GM12878 (cell line): ENCODE measurements around the gene GFOD2. TPM values are rescaled to one million over a fixed set of nuclear protein-coding genes. Genes with fewer than 3 reads are reported as not detected.

Source experiments
- ATAC-seq: fragments of 200-7000 bp; cut with Tn5 transposase; 3 replicates; pipeline ENCODE4 v1.9.1; 2020; ENCODE audit warnings: mild to moderate bottlenecking, moderate library complexity
- BruUV-seq: library from RNA; stranded (reverse); fragments of 400-500 nt; replicated peaks from 2 replicates; lab custom pipeline; 2021; lab: Mats Ljungman, UMichigan
- CTCF ChIA-PET: fragments of 300-600 bp; sonication (Branson Sonifier 250); formaldehyde crosslinking; extraction: SDS; loops from one replicate; lab custom pipeline; 2021; ENCODE audit warnings: inconsistent platforms; lab: Yijun Ruan, JAX
- POLR2A ChIA-PET: fragments of 350-600 bp; formaldehyde crosslinking; extraction: SDS; loops from one replicate; lab custom pipeline; 2021; ENCODE audit warnings: inconsistent platforms; lab: Charles Lee
- RAD21 ChIA-PET: fragments of 300-600 bp; sonication (Branson Sonifier 250); formaldehyde crosslinking; loops from one replicate; lab custom pipeline; 2023; ENCODE audit warnings: antibody characterized with exemption; ENCODE audit not compliant: unreplicated experiment; lab: Charles Lee
- SMC1A ChIA-PET: fragments of 300-600 bp; sonication (Branson Sonifier 250); formaldehyde crosslinking; loops from one replicate; lab custom pipeline; 2023; ENCODE audit not compliant: unreplicated experiment, uncharacterized antibody; lab: Charles Lee
- DNase-seq: peaks from one replicate; pipeline ENCODE4 v3.0.0-alpha.2; 2011; ENCODE audit warnings: low read depth, low spot score
- FAIRE-seq: peaks from 3 replicates; lab custom pipeline; 2011; peaks lifted over from hg19 to GRCh38; lab: Jason Lieb, UNC
- H2AFZ ChIP-seq: 2 replicates; pipeline ENCODE4 v1.6.0; 2011; ENCODE audit warnings: low read depth, low read length, control low read depth; ENCODE audit not compliant: control insufficient read depth
- H3K27ac ChIP-seq: 2 replicates; pipeline ENCODE4 v1.5.1; 2011; ENCODE audit warnings: control low read depth; ENCODE audit not compliant: control insufficient read depth, insufficient read depth
- H3K27me3 ChIP-seq, 2 experiments: replicated peaks in 1 of 2; 2 replicates each; pipeline versions ENCODE4 v1.6.0 to v1.6.1; 2011; ENCODE audit warnings: low read length in 1 of 2; ENCODE audit not compliant: control insufficient read depth in 2 of 2, insufficient read depth in 2 of 2
- H3K36me3 ChIP-seq, 2 experiments: 2 replicates each; pipeline ENCODE4 v1.5.1; 2011; ENCODE audit warnings: low read length in 1 of 2; ENCODE audit not compliant: control insufficient read depth in 2 of 2, insufficient read depth in 2 of 2
- H3K4me1 ChIP-seq: 2 replicates; pipeline ENCODE4 v1.6.1; 2011; ENCODE audit warnings: mild to moderate bottlenecking, low read length, moderate library complexity, mixed read lengths; ENCODE audit not compliant: control insufficient read depth, insufficient read depth
- H3K4me2 ChIP-seq: 2 replicates; pipeline ENCODE4 v1.6.0; 2011; ENCODE audit warnings: control low read depth; ENCODE audit not compliant: control insufficient read depth, insufficient read depth
- H3K4me3 ChIP-seq: fragments of 200-600 bp; sonication (generic); 2 replicates; pipeline ENCODE4 v1.5.1; 2016
- H3K79me2 ChIP-seq: 2 replicates; pipeline ENCODE4 v1.6.0; 2011; ENCODE audit warnings: low read length; ENCODE audit not compliant: control insufficient read depth, insufficient read depth
- H3K9ac ChIP-seq: 2 replicates; pipeline ENCODE4 v1.8.0; 2011; ENCODE audit warnings: low read length, control low read depth, mixed read lengths; ENCODE audit not compliant: control insufficient read depth, insufficient read depth
- H3K9me3 ChIP-seq: replicated peaks from 3 replicates; pipeline ENCODE4 v1.5.1; 2011; ENCODE audit warnings: mild to moderate bottlenecking, low read length; ENCODE audit not compliant: control insufficient read depth, insufficient read depth
- H4K20me1 ChIP-seq: 2 replicates; pipeline ENCODE4 v1.6.0; 2011; ENCODE audit not compliant: control insufficient read depth, insufficient read depth
- MYB ChIP-seq: fragments of 150-350 bp; IDR thresholded peaks from 2 replicates; pipeline ENCODE4 v1.6.1; 2014; ENCODE audit warnings: mild to moderate bottlenecking, low read depth, low read length, borderline replicate concordance
- NR2C1 ChIP-seq: fragments of 450-650 bp; IDR thresholded peaks from 2 replicates; pipeline ENCODE4 v1.6.1; 2017; ENCODE audit warnings: antibody characterized with exemption, mild to moderate bottlenecking, moderate library complexity
- PAX5 ChIP-seq: IDR thresholded peaks from 2 replicates; pipeline ENCODE4 v1.6.1; 2011; ENCODE audit warnings: low read depth, low read length, borderline replicate concordance
- SPI1 ChIP-seq: IDR thresholded peaks from 2 replicates; pipeline ENCODE4 v1.6.1; 2011; ENCODE audit warnings: low read depth, mild to moderate bottlenecking, low read length, moderate library complexity, borderline replicate concordance; ENCODE audit not compliant: insufficient read depth
- SREBF1 ChIP-seq: IDR thresholded peaks from 2 replicates; pipeline ENCODE4 v1.6.1; 2012; ENCODE audit warnings: mild to moderate bottlenecking, low read length
- TBL1XR1 ChIP-seq: IDR thresholded peaks from 2 replicates; pipeline ENCODE4 v1.6.1; 2012; ENCODE audit warnings: low read depth, low read length, improper control_type of control experiment
- ZBTB11 ChIP-seq: fragments of 450-650 bp; formaldehyde crosslinking; IDR thresholded peaks from 2 replicates; pipeline ENCODE4 v1.5.0; 2022; ENCODE audit warnings: mild to moderate bottlenecking, missing genetic modification characterization
- WGBS: methylation state at CpG from one replicate; pipeline ENCODE4 v1.1.6; 2016; ENCODE audit warnings: low lambda C conversion rate; ENCODE audit not compliant: insufficient replicate concordance, insufficient coverage; ENCODE audit errors: missing lambda C conversion rate; 5-methylcytosine and 5-hydroxymethylcytosine counted together
- in situ Hi-C: fragments of 300-500 bp; cut with MboI; formaldehyde crosslinking; loops from 9 replicates; pipeline ENCODE4 v1.14.3; 2018; ENCODE audit warnings: mixed read lengths
- intact Hi-C: fragments of 100-400 bp; cut with micrococcal nuclease; formaldehyde crosslinking; loops from one replicate; pipeline ENCODE4 v1.14.2; 2022; ENCODE audit not compliant: unreplicated experiment
- polyA plus RNA-seq, 11 experiments: library from polyadenylated mRNA; depleted of rRNA in 4 of 11; unstranded in 6 of 11; stranded (reverse) in 5 of 11; fragments of >200 nt; fragmentation: Nextera tagmentation in 4 of 11; fragmentation: Illumina TruSeq in 1 of 11; extraction: Ambion mirVana in 4 of 11; extraction: Trizol in 1 of 11; gene quantifications; 1 replicate in 1 of 11; 2 replicates in 10 of 11; pipeline versions ENCODE4 v1.2.1 to v1.2.3, GENCODE V29; 2011 to 2016; ENCODE audit warnings: inconsistent platforms in 2 of 11, missing spikeins in 2 of 11, low read depth in 1 of 11
- total RNA-seq, 4 experiments: library from RNA; depleted of rRNA in 3 of 4; stranded (reverse); fragments of >200 nt in 3 of 4; fragmentation: Illumina TruSeq in 1 of 4; extraction: Trizol in 1 of 4; gene quantifications; 2 replicates each; pipeline versions ENCODE4 v1.2.1 to v1.2.3, GENCODE V29; 2013 to 2021
- TF ChIP-seq, protein P1 (sequence below): IDR thresholded peaks from 2 replicates; pipeline ENCODE4 v1.6.1; 2012; ENCODE audit warnings: low read depth, low read length, improper control_type of control experiment
- TF ChIP-seq, protein P2 (sequence below): fragments of 450-650 bp; IDR thresholded peaks from 2 replicates; pipeline ENCODE4 v1.6.1; 2017; ENCODE audit warnings: mild to moderate bottlenecking, low read depth, inconsistent platforms; ENCODE audit not compliant: poor library complexity, severe bottlenecking
- TF ChIP-seq, protein P3 (sequence below), 3 experiments: IDR thresholded peaks in 2 of 3; conservative IDR thresholded peaks in 1 of 3; 2 replicates each; pipeline ENCODE4 v1.5.1; 2011; ENCODE audit warnings: low read depth in 3 of 3, low read length in 3 of 3, mild to moderate bottlenecking in 3 of 3, control low read depth in 2 of 3, moderate library complexity in 2 of 3, inconsistent platforms in 1 of 3, mixed read lengths in 1 of 3; ENCODE audit not compliant: control insufficient read depth in 2 of 3, insufficient read depth in 1 of 3; ENCODE audit errors: extremely low read depth in 1 of 3

GFOD2 gene
- total and polyA plus RNA-seq, 10 of the 15 experiments (the other 5 are each of a cell fraction or from before 2014, with no cell fraction given) = 2.0 to 15.9 (median 12.0) TPM

DNA sequence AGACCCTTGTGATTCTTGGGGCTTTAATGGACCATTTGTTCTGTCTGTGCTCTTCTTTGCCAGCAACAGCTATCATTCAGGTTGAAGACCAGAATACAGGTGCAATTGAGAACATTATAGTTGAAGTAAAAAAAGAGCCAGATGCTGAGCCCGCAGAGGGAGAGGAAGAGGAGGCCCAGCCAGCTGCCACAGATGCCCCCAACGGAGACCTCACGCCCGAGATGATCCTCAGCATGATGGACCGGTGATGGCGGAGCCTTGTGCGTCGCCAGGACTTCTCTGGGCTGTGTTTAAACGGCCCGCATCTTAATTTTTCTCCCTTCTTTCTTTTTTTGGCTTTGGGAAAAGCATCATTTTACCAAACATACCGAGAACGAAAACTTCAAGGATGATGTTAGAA, 81.5 kb downstream of the GFOD2 start:
- Histone ChIP-seq H3K27ac (no peak overlapping the region), H2AFZ (no peak overlapping the region), H3K4me1 (no peaks in the 10 kb centered on the region), H4K20me1 (no peaks in the 10 kb centered on the region), H3K4me3 (no peak overlapping the region), H3K79me2 (no peaks in the 10 kb centered on the region), H3K36me3 (peaks cover 14 to 18% of the 10 kb centered on the region in 2 experiments), H3K9ac (no peak overlapping the region), H3K27me3 (no peaks in the 10 kb centered on the region), H3K4me2 (no peak overlapping the region), H3K9me3 (no peaks in the 10 kb centered on the region)
- ATAC-seq = no peak
- ChIA-PET CTCF (interaction anchor here (2.6 kb wide), 1 partner anchor 117 kb away, joined by 18 read pairs; no protein-coding TSS in a partner anchor), RAD21 (no interaction called here), SMC1A (interaction anchor here (1.3 kb wide), 1 partner anchor 76 kb away, joined by 3 read pairs; no protein-coding TSS in a partner anchor), POLR2A (no interaction called here)
- WGBS = 95% methylated on average over 12 of the region's 12 CpGs
- BruUV-seq = no TSS peak
- FAIRE-seq = no peak
- no peak for DNase-seq
- in situ Hi-C loops (no loop called here), intact Hi-C loops (no loop called here)
- TF ChIP-seq TBL1XR1 (no peak), ZBTB11 (CRISPR knock-in tag) (no peak), SREBF1 (no peak), SPI1 (no peak), PAX5 (no peak), MYB (no peak), NR2C1 (no peak)
- TF ChIP-seq, protein P1, sequence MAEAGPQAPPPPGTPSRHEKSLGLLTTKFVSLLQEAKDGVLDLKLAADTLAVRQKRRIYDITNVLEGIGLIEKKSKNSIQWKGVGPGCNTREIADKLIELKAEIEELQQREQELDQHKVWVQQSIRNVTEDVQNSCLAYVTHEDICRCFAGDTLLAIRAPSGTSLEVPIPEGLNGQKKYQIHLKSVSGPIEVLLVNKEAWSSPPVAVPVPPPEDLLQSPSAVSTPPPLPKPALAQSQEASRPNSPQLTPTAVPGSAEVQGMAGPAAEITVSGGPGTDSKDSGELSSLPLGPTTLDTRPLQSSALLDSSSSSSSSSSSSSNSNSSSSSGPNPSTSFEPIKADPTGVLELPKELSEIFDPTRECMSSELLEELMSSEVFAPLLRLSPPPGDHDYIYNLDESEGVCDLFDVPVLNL = no peak
- TF ChIP-seq, protein P2, sequence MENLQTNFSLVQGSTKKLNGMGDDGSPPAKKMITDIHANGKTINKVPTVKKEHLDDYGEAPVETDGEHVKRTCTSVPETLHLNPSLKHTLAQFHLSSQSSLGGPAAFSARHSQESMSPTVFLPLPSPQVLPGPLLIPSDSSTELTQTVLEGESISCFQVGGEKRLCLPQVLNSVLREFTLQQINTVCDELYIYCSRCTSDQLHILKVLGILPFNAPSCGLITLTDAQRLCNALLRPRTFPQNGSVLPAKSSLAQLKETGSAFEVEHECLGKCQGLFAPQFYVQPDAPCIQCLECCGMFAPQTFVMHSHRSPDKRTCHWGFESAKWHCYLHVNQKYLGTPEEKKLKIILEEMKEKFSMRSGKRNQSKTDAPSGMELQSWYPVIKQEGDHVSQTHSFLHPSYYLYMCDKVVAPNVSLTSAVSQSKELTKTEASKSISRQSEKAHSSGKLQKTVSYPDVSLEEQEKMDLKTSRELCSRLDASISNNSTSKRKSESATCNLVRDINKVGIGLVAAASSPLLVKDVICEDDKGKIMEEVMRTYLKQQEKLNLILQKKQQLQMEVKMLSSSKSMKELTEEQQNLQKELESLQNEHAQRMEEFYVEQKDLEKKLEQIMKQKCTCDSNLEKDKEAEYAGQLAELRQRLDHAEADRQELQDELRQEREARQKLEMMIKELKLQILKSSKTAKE = no peak
- TF ChIP-seq, protein P3, sequence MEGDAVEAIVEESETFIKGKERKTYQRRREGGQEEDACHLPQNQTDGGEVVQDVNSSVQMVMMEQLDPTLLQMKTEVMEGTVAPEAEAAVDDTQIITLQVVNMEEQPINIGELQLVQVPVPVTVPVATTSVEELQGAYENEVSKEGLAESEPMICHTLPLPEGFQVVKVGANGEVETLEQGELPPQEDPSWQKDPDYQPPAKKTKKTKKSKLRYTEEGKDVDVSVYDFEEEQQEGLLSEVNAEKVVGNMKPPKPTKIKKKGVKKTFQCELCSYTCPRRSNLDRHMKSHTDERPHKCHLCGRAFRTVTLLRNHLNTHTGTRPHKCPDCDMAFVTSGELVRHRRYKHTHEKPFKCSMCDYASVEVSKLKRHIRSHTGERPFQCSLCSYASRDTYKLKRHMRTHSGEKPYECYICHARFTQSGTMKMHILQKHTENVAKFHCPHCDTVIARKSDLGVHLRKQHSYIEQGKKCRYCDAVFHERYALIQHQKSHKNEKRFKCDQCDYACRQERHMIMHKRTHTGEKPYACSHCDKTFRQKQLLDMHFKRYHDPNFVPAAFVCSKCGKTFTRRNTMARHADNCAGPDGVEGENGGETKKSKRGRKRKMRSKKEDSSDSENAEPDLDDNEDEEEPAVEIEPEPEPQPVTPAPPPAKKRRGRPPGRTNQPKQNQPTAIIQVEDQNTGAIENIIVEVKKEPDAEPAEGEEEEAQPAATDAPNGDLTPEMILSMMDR (IDR thresholded peaks at IDR 0.05 in 2 of 3, conservative IDR thresholded peaks at IDR 0.05 in 1 of 3; ENCODE audit: control insufficient read depth in 2 of 3, extremely low read depth in 1 of 3, insufficient read depth in 1 of 3, low read depth in 3 of 3, low read length in 3 of 3) = no peak
